ENCODE data around the gene KIF6. TPM values are rescaled to one million over a fixed set of nuclear protein-coding genes. Genes with fewer than 3 reads are reported as not detected.

The KIF6 gene
- total RNA-seq, 4 donors from 2014 or later, result not detected

GRCh38 chr6:39666706-39667489 is 58.3 kb downstream of the KIF6 start:
- Histone ChIP-seq H3K4me1 (no peaks in the 10 kb centered on the region), H3K9me3 (no peaks in the 10 kb centered on the region), H3K4me3 (no peak overlapping the region), H3K27ac (no peak overlapping the region), H3K27me3 (no peaks in the 10 kb centered on the region), H3K36me3 (no peaks in the 10 kb centered on the region)
- in situ Hi-C loops (cut with MboI; ENCODE audit: low sequenced_read_pairs in 4 of 4) (no loop called here), intact Hi-C loops (cut with DNase I; ENCODE audit: low total_unique reads) (no loop called here)
- ATAC-seq, result no peak
- DNase-seq, result no peak
- TF ChIP-seq POLR2A (IDR thresholded peaks at IDR 0.05) (no peak), CTCF (IDR thresholded peaks at IDR 0.05 in 4 of 5, conservative IDR thresholded peaks at IDR 0.05 in 1 of 5) (no peak)

GRCh38 chr6:39665861-39666260 is 59.3 kb downstream of the KIF6 start:
- H3K27ac ChIP-seq, result no peak overlapping the region
- intact Hi-C loops (cut with DNase I; ENCODE audit: low total_unique reads), result no loop called here

GRCh38 chr6:39664173-39664572 is 61.0 kb downstream of the KIF6 start:
- intact Hi-C loops (cut with DNase I; ENCODE audit: low total_unique reads) (no loop called here), in situ Hi-C loops (cut with MboI; ENCODE audit: low sequenced_read_pairs in 4 of 4) (no loop called here)
- ATAC-seq (no peak), DNase-seq (no peak)
- H3K4me3 ChIP-seq, result no peak overlapping the region
- peak in 1 of 5 experiments; percentile 14 for TF ChIP-seq CTCF (IDR thresholded peaks at IDR 0.05 in 4 of 5, conservative IDR thresholded peaks at IDR 0.05 in 1 of 5)
- TF ChIP-seq POLR2A (IDR thresholded peaks at IDR 0.05), result no peak
- no peaks in the 10 kb centered on the region for H3K27me3 ChIP-seq
- H3K4me1 ChIP-seq, result no peaks in the 10 kb centered on the region
- H3K9me3 ChIP-seq, result no peaks in the 10 kb centered on the region
- H3K27ac ChIP-seq, result no peak overlapping the region
- no peaks in the 10 kb centered on the region for H3K36me3 ChIP-seq

More at GRCh38 chr6:39665861-39666260, 59.3 kb downstream of the KIF6 start:
- ATAC-seq (no peak), DNase-seq (no peak)
- Histone ChIP-seq H3K9me3 (no peaks in the 10 kb centered on the region), H3K4me1 (no peaks in the 10 kb centered on the region), H3K27me3 (no peaks in the 10 kb centered on the region), H3K36me3 (no peaks in the 10 kb centered on the region), H3K4me3 (no peak overlapping the region)
- no peak for TF ChIP-seq CTCF (IDR thresholded peaks at IDR 0.05 in 4 of 5, conservative IDR thresholded peaks at IDR 0.05 in 1 of 5)
- no peak for TF ChIP-seq POLR2A (IDR thresholded peaks at IDR 0.05)
- in situ Hi-C loops (cut with MboI; ENCODE audit: low sequenced_read_pairs in 4 of 4), result no loop called here

GRCh38 chr6:39657355-39658135 is 67.7 kb downstream of the KIF6 start:
- DNase-seq (no peak), ATAC-seq (no peak)
- H3K4me1 ChIP-seq, result no peaks in the 10 kb centered on the region
- no peak overlapping the region for H3K27ac ChIP-seq
- intact Hi-C loops (cut with DNase I; ENCODE audit: low total_unique reads) (no loop called here), in situ Hi-C loops (cut with MboI; ENCODE audit: low sequenced_read_pairs in 4 of 4) (no loop called here)
- no peaks in the 10 kb centered on the region for H3K27me3 ChIP-seq
- H3K36me3 ChIP-seq, result no peaks in the 10 kb centered on the region
- TF ChIP-seq CTCF (IDR thresholded peaks at IDR 0.05 in 4 of 5, conservative IDR thresholded peaks at IDR 0.05 in 1 of 5) (no peak), POLR2A (IDR thresholded peaks at IDR 0.05) (no peak)
- no peaks in the 10 kb centered on the region for H3K9me3 ChIP-seq
- H3K4me3 ChIP-seq, result no peak overlapping the region

Measured in gastrocnemius medialis (tissue), 4 donors.